GM19467 (cell line): Measurements from ENCODE around the gene THOP1.

ENCODE experiments used
- ATAC-seq: cut with Tn5 transposase; IDR thresholded peaks from one replicate; pipeline ENCODE4 v1.9.1; 2021; ENCODE audit warnings: mild to moderate bottlenecking, moderate library complexity; ENCODE audit not compliant: unreplicated experiment

THOP1 gene

DNA sequence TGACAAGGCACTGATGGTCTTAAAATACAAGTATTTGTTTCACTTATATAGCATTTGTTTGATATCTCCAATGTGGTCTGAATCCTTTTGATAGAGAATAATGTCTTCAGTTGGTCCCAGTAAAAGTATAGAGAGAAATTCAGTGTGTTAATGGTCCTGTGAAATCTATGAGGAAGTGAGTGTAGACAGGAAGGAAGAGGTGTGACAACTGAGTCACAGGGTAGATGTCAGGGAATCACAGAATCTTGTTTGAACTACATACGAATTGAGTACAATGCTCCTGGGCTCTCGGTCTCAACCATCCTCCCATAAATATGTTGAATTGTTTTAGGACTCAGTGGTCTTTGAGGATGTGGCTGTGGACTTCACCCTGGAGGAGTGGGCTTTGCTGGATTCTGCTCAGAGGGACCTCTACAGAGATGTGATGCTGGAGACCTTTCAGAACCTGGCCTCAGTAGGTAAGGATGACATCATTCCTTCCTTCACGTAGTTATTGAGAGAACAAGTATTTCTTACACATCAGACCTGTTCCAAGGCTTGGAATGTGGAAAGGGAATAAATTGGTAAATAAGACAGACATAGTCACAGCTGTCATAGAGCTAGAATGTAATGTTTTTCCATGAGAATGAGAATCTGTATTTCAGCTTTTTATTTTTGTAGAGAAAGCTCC lies 65.1 kb downstream of the THOP1 start:
- ATAC-seq = no peak

DNA sequence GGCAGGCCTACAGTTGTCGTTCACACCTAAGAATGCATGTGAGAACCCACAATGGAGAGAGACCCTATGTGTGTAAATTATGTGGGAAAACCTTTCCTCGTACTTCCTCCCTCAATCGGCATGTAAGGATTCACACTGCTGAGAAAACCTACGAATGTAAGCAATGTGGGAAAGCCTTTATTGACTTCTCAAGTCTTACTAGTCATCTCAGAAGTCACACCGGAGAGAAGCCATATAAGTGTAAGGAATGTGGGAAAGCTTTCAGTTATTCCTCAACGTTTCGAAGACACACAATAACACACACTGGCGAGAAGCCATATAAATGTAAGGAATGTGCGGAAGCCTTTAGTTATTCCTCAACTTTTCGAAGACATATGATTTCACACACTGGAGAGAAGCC lies 67.3 kb downstream of the THOP1 start:
- no peak for ATAC-seq

DNA sequence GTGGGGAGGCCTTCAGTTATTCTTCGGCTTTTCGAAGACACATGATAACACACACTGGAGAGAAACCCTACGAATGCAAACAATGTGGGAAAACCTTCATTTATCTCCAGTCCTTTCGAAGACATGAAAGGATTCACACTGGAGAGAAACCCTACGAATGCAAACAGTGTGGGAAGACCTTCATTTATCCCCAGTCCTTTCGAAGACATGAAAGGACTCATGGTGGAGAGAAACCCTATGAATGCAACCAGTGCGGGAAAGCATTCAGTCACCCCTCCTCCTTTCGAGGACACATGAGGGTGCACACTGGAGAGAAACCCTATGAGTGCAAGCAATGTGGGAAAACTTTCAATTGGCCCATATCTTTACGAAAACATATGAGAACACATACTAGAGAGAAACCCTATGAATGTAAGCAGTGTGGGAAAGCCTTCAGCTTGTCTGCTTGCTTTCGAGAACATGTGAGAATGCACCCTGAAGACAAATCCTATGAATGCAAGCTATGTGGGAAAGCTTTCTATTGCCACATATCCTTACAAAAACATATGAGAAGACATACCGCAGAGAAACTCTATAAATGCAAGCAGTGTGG lies 67.8 kb downstream of the THOP1 start:
- ATAC-seq = no peak

DNA sequence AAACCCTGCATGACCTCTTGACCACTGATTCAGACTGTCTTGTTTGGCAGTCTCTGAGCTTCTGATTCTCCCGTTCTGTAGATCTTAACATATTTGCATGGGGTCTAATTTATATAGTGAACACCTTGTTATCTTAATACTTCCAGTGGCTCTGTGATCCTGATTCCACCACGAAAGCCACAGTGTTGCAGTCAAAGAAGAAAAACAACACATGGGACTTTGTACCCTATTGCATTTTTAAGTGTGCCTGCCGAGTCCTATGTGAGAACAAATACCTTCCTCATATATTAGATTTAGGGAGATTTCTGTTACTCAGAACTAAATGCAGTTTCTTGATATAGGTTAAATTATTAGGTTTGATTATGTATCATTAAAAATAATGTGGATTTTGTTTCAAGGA lies 69.5 kb downstream of the THOP1 start:
- ATAC-seq = no peak

DNA sequence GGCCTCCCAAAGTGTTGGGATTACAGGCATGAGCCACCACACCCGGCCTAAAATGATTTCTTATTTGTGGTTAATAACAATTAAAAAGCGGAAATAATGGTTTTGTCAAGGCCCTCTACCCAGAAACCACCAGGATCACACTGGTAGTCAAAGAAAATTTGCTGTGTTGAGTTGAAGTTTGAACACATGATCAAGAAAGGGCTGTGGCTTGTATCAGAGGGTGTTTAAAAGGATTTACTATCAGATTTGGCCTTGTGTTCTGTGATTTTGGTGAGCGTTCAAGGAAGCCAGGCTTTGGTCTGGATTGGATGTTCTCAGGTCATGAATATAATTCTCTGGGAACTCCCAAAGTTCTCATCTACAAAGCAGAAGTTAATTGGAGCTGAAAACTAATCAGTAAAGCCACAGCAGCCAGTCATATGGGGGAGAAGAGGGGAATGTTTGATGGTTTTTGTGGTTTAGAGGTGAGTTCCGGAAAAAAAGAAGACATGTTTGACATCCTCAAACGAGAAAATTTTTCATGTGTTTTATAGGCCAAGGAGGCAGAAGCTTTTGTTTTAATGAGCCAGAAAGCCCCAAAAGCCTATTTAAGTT lies 71.3 kb downstream of the THOP1 start:
- ATAC-seq = no peak

DNA sequence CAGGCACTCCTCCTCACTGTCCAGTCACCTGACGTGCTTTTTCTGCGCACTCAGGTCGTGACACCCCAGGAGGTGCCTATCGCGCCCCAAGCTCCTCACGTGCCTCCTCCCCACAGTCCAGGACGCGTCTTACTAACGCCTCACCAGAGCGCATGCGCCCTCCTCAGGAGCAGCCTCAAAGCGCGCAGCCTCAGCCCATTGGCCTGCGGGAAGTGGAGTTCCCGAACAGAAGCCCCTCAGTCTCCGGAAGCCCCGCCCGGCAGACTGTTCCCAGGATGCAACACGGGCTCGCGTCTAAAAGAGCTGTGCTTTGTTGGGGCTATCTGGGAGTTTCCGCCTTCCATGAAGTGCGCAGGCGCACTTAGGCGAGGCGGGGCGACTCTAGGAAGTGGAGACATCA lies 73.6 kb downstream of the THOP1 start:
- no peak for ATAC-seq

DNA sequence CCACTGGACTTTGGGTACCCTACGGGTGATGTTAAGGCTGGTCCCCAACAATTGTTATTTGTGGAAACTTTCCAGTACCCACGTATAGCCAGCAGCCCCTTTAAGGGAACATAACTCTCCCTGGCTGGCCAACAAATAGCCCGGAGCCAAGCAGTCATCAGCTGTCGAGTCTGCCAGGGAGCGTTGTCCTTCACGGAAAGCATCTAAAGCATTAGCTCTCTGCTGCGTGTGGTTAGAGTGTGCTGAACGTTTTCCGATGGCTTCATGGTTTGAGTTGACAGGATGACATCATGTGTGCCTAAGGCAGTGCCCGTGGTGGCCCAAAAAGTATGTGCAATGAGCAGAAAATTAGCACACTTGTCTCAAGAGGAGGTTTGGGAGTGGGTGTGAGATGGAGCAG lies 78.5 kb downstream of the THOP1 start:
- ATAC-seq = no peak
